8988T (cell line): ENCODE measurements around the gene WNK1.
A peak's percentile ranks its signal among the peaks of the same experiment; 100 is the strongest.
"Not testable (repeated sequence)": the region's sequence is repeated elsewhere in the genome, so short reads cannot be mapped to it uniquely, and the experiment has no call there.

Experiments used
- DNase-seq: peaks from one replicate; pipeline ENCODE4 v3.0.0; 2011

The WNK1 gene

GRCh38 chr12:751999-752694, at the start of gene WNK1:
Gene WNK1, plus strand, starts transcription at chr12:752579. Its CDS starts 987 bp downstream, at chr12:753566.
- DNase-seq = peak; percentile 77

- no peak for DNase-seq
These were observed 47.7 kb upstream of the WNK1 start for GRCh38 chr12:704516-705242.

- not testable (repeated sequence) for DNase-seq
These were observed 44.3 kb upstream of the WNK1 start for GRCh38 chr12:708084-708483.

- DNase-seq = no peak
These were observed 42.8 kb upstream of the WNK1 start for GRCh38 chr12:709455-710020.

- DNase-seq = no peak
These were observed 40.1 kb upstream of the WNK1 start for GRCh38 chr12:712172-712863.

GRCh38 chr12:713281-713875, 39.0 kb upstream of the WNK1 start:
- DNase-seq = no peak

- no peak for DNase-seq
These were observed 35.9 kb upstream of the WNK1 start for GRCh38 chr12:716506-716905.

GRCh38 chr12:718756-719102, 33.6 kb upstream of the WNK1 start:
- DNase-seq = no peak

GRCh38 chr12:720231-720941, 32.0 kb upstream of the WNK1 start:
- DNase-seq = no peak

- DNase-seq = no peak
These were observed 28.1 kb upstream of the WNK1 start for GRCh38 chr12:724194-724855.

GRCh38 chr12:725076-725475, 27.3 kb upstream of the WNK1 start:
- DNase-seq = no peak

- DNase-seq = no peak
These were observed 25.9 kb upstream of the WNK1 start for GRCh38 chr12:726281-727140.

- DNase-seq = no peak
These were observed 25.1 kb upstream of the WNK1 start for GRCh38 chr12:727321-727720.

GRCh38 chr12:728781-729180, 23.6 kb upstream of the WNK1 start:
- DNase-seq = no peak

GRCh38 chr12:729221-729620, 23.2 kb upstream of the WNK1 start:
- DNase-seq = no peak

GRCh38 chr12:730550-730949, 21.8 kb upstream of the WNK1 start:
- no peak for DNase-seq

- no peak for DNase-seq
These were observed 15.1 kb upstream of the WNK1 start for GRCh38 chr12:737122-737739.

GRCh38 chr12:738712-739111, 13.7 kb upstream of the WNK1 start:
- DNase-seq = no peak

GRCh38 chr12:739349-739748, 13.0 kb upstream of the WNK1 start:
- no peak for DNase-seq

GRCh38 chr12:740921-741320, 11.5 kb upstream of the WNK1 start:
- no peak for DNase-seq
